Posterior vena cava (tissue), 2 donors: ENCODE measurements around the gene SLC43A3. TPM values are rescaled to one million over a fixed set of nuclear protein-coding genes. Genes with fewer than 3 reads are reported as not detected.

Source experiments
- DNase-seq: peaks from one replicate; pipeline ENCODE4 v3.0.0-alpha.2; 2020; ENCODE audit warnings: low spot score
- intact Hi-C, 2 donors: fragments of 100-400 bp; cut with DNase I; formaldehyde crosslinking; loops; one replicate each; pipeline versions ENCODE4 v1.14.1 to v1.14.2; 2022 to 2023
- long read RNA-seq, 2 donors: library from polyadenylated mRNA; unstranded; transcript quantifications; one replicate each; pipeline ENCODE4 v2.0.0, GENCODE V29; 2020 to 2021
- total RNA-seq, 2 donors: library from RNA; stranded (reverse); fragmentation: NEBNext Ultra II Directional; extraction: Animal tissue kit (Norgen Biotek cat#: 25700); gene quantifications; one replicate each; pipeline ENCODE4 v1.2.1, GENCODE V29; 2021
- donor health status: DM: yes; HTN: yes; CAD: no.
- donor health status: DM: yes; HTN: yes; CAD: no.

SLC43A3 gene
- 10 to 100 TPM; 72.6 to 84.7 TPM for total RNA-seq
- long read RNA-seq, donor 1, transcript SLC43A3-203 (14 exons, 2,617 nt), result major isoform, 19 of 54 reads
- long read RNA-seq, donor 1, partial matches to known transcripts, result 16 of 54 reads
- long read RNA-seq, donor 1, other reads (novel, unspliced or antisense), result 12 of 54 reads
- long read RNA-seq, donor 2, transcript SLC43A3-214 (13 exons, 2,207 nt), result minor isoform, 5 of 188 reads
- long read RNA-seq, donor 2, transcript SLC43A3-203 (14 exons, 2,617 nt), result major isoform, 80 of 188 reads
- long read RNA-seq, donor 2, partial matches to known transcripts, result 35 of 188 reads
- long read RNA-seq, donor 2, other reads (novel, unspliced or antisense), result 63 of 188 reads

DNA sequence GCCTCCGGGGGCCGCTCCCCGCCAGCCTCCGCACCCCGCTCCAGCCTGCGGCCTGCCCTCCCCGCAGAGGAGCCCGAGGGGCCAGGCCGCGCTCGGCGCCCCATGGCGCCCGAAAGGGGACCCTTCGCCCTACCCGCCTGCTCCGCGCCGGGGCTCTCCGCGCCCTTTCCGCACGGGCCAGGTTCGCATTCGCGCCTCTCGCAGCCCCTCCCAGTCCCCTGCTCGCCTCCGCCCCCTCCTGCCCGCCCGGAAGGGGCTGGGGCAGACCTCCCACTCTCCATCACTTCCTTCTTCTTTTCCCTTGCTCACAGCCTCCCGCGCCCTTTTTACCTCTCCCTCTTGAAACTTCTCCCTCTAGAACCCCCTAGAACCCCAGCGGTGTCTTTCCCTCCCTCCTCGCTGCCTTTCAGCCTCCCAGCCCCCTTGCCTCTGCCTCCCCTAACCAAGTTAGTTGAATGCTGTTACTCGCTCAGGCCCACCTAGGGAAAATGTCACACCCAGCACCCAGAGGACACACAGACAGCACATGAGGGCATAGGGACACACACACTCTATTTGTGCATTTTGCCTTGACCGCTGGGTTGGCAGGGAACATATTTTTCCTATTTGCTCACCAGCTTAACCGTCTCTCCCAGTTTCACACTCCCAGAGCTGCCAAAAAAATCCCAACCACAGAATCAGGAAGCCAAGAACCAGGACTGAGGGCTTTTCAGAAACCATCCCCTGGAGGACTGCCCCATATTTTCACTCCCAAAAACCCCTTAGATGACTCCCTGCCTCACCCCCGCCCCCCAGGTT lies at the start of gene SLC43A3:
Gene SLC43A3, minus strand, starts transcription at position 193 of the 798 bp plus-strand sequence. CDS start 949 bp downstream, outside the sequence.
- intact Hi-C loops, result no loop called here
- peak; percentile 94 for DNase-seq

DNA sequence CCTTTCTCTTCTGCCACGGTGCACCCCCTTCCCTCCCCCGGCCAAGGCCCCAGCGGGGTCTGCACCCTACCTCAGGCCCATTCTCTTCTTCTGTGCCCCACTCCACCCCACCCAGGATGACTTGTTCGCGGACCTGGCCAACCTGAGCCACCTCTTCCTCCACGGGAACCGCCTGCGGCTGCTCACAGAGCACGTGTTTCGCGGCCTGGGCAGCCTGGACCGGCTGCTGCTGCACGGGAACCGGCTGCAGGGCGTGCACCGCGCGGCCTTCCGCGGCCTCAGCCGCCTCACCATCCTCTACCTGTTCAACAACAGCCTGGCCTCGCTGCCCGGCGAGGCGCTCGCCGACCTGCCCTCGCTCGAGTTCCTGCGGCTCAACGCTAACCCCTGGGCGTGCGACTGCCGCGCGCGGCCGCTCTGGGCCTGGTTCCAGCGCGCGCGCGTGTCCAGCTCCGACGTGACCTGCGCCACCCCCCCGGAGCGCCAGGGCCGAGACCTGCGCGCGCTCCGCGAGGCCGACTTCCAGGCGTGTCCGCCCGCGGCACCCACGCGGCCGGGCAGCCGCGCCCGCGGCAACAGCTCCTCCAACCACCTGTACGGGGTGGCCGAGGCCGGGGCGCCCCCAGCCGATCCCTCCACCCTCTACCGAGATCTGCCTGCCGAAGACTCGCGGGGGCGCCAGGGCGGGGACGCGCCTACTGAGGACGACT lies 49.3 kb upstream of the SLC43A3 start:
- intact Hi-C loops, result no loop called here
- no peak for DNase-seq

DNA sequence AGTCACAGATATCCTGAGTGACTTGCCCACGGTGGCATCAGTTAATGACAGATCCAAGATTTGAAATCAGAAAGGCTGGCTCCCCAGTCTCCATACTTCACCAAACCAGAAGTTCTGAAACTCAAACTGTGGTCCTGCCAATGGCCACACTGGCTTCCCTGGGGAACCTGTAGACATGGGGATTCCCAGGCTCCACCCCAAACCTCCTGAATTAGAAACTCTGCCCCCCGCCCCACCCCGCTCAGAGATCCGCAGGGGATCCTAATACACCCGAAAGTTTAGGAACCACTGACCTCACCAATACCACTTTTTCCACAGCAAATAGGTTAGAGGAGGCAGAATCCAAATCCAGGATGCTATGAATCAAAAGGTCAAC lies 48.7 kb upstream of the SLC43A3 start:
- intact Hi-C loops, result no loop called here
- DNase-seq, result no peak

DNA sequence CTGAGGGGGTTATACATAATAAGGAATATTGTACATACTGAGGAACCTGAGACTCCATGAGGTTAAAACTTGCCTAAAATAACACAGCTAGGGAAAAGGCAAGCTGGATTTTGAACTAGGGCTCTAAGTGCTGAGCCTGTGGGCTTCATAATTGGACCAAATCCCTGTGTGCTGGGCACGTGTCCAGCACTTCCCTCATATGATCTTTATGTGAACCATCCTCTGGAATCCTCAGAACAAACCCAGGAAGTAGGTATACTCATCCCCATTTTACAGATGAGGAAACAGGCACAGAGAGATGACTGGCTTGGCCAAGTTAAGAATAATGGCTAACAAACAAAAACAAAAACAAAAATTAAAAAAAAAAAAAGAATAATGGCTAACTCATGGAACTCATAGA lies 48.3 kb upstream of the SLC43A3 start:
- DNase-seq, result no peak
- intact Hi-C loops, result no loop called here

DNA sequence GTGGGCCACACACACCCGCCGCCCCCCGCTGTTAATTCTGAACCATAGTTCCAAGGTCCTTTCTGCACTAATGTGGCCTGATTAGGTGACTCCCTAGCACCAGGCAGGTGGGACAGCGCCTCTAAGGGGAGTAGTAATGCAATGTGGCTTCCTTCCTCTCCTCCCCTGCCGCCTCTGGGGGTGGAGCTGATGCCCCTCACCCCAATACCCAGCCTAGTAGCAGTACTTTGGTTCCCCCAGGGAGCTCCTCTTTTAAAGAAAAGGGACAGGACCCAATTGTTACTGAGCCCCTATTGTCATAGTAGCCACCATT lies 47.8 kb upstream of the SLC43A3 start:
- no peak for DNase-seq
- intact Hi-C loops, result no loop called here

DNA sequence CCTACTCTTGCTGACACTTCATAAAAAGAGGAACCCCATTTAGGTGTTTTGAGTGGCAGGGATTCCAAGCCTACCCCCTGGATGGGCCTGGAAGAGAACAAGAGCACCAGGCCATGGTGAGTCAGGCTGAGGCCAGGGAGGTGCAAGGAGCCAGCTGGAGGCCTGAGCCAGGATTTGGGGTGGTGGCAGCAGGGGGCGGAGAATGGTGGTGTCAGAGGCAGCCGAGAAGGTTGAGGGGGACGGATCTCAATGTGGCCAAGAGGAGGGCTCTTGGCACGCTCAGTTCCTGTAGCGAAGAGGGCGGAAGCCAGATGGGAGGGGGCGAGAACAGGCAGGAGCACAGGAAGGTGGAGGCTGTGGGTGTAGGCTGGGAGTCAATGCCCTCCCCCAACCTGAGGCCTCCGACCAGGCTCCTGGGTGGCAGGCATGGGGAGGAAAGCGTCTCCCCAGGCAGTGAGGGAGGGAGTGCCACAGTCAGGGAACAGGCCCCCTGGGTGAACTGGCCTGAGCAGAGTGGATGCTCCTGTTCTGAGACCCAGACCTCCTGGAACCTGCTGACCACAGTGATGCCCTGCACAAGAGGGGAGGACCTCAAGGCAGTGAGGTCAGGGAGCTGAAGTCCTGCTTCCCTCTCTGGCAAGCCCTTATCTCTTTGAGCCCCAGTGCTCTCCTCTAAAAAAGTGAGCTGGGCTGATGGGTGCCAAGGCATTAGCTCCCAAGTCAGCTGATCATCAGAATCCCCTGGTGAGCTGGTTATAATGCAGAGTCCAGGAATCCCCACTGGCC lies 47.3 kb upstream of the SLC43A3 start:
- intact Hi-C loops, result no loop called here
- no peak for DNase-seq

DNA sequence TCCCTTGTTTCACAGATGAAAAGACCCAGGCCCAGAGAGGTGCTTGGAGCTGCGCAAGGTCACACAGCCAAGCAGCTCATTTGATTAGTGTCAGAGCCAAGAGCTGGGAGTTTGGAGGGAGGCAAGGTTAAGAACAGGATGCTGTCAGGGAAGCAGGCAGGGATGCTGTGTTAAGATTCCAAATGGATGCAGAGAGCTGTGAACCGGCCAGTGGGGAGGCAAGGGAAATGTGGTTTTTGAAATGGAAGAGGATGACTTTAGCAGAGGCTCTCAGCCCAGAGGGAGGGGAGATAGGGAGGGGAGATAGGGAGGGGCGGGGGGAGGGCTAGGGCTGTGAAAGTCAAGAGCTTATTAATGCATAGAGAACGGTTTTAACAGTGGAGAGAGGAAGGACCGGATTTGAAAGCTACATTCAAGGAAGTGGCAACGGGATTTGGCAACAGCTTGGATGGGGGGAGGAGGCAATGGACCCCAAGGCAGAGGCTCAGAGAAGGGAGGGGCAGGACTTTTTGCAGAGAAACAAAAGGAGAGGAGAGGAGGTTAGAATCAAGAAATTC lies 46.4 kb upstream of the SLC43A3 start:
- intact Hi-C loops, result no loop called here
- no peak for DNase-seq

DNA sequence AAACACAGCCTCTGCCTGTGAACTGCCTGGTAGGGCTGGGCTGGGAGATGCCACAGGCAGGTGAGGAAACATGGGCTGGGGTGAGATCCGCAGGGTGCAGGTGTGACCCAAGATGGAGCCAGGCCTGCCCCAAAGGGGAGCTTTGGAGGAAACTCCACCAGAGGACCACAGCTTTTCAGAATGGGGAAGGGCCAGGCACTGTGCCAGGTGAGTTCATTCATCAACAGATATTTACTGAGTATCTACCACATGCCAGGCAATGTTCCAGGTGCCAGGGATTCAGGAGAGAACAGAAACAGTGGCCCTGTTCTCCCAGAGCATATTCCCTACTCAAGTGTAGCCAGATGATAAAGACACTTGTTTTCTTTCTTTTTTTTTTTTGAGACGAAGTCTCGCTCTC lies 44.6 kb upstream of the SLC43A3 start:
- intact Hi-C loops, result no loop called here
- no peak for DNase-seq

DNA sequence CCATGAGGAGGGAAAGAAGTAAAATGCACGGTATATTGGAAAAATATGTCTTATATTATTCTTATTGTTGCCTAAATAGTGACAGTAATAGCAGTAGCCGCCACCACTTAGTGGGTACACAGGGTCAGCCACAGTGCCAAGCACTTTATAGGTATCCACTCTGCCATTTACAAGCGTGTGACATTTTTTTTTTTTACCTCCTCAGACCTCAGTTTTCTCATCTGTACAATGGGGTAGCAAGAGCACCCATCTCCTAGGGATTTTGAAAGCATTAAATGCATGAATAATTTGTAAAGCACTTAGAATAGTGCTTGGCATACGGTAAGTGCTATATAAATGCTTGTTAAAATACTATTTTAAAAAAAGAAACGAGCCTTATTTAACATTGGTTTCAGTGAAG lies 42.3 kb upstream of the SLC43A3 start:
- intact Hi-C loops, result loop anchor here in 1 of 2 donors (10.0 kb wide), 1 partner anchor 56 kb away; no protein-coding TSS in a partner anchor
- DNase-seq, result no peak

DNA sequence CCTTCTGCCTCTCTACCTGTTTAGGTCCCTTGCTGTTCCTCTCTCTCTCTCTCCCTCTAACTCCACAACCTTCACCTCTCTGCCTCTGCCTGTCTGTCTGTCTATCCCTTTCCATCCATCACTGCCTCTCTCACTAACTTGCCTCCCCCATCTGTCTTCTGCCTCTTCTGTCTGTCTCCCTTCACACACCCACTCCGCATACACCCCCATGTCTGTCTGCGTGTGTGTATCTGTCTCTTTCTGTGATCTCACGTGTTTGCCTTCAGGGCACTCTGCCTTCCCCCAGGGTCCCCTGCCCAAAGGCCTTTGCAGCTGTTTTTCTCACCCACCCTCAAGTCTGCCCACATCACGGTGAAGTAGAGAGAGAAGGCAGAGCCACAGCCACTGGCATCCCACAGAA lies 41.4 kb upstream of the SLC43A3 start:
- no peak for DNase-seq
- intact Hi-C loops, result loop anchor here in 1 of 2 donors (10.0 kb wide), 1 partner anchor 57 kb away; no protein-coding TSS in a partner anchor

DNA sequence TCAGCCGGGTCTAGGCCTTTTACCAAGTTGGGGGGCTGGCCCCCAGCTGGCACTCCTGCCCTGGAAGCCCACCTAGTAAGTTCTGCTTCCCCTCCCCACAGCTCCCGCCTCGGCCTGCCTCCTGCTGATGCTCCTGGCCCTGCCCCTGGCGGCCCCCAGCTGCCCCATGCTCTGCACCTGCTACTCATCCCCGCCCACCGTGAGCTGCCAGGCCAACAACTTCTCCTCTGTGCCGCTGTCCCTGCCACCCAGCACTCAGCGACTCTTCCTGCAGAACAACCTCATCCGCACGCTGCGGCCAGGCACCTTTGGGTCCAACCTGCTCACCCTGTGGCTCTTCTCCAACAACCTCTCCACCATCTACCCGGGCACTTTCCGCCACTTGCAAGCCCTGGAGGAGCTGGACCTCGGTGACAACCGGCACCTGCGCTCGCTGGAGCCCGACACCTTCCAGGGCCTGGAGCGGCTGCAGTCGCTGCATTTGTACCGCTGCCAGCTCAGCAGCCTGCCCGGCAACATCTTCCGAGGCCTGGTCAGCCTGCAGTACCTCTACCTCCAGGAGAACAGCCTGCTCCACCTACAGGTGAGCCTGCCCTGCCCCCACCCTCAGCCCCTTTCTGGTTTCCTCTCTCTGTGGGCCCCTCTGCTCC lies 40.7 kb upstream of the SLC43A3 start:
- DNase-seq, result no peak
- intact Hi-C loops, result loop anchor here in 1 of 2 donors (10.0 kb wide), 1 partner anchor 57 kb away; no protein-coding TSS in a partner anchor

DNA sequence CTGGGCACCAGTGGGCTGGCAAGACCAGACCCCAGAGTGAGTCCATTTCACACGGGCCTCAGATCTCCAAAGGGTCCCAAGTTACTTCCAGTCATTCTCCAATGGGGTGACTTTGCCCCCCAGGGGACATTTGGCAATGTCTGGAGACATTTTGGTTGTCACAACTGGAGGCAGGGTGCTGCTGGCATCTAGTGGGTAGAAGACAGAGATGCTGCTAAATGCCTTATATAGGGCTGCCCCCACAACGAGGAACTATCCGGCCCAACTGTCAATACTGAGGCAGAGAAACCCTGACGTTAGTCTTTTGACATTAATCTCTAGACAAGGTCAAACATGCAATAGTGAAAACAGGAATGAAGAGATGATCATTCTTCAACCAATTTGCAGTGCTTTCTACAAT lies 39.8 kb upstream of the SLC43A3 start:
- no peak for DNase-seq
- intact Hi-C loops, result loop anchor here in 1 of 2 donors (10.0 kb wide), 1 partner anchor 58 kb away; no protein-coding TSS in a partner anchor

DNA sequence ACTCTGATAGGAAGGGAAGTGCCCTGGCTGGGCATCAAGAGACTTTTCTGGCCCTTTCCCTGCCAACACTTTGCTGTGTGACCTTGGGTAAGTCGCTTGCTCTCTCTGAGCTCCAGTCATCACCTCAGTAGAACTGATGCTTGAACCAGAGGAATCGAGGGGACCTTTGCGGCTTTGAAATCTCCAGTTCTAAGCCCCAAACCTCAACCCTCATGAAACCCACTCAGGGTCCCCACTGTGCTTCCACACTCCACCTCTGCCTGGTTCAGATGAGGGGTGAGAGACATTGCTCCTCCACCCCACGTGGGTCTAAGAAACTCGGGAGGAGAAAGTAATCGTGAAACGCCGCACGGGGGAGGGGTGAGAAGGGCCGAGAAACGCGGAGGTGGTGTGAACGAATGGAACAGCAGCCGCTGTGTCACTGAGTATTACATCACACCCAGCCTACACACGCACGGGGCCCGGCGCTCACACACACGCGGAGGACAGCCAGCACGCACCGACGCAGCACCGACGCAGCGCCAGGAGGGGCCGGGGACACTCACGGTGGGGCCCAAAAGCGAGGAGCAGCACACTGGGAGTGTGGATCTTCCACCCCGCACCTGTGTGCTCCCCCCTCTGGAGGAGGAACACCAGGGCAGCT lies 37.7 kb upstream of the SLC43A3 start:
- intact Hi-C loops, result loop anchor here in 1 of 2 donors (10.0 kb wide), 1 partner anchor 60 kb away; no protein-coding TSS in a partner anchor
- DNase-seq, result no peak

DNA sequence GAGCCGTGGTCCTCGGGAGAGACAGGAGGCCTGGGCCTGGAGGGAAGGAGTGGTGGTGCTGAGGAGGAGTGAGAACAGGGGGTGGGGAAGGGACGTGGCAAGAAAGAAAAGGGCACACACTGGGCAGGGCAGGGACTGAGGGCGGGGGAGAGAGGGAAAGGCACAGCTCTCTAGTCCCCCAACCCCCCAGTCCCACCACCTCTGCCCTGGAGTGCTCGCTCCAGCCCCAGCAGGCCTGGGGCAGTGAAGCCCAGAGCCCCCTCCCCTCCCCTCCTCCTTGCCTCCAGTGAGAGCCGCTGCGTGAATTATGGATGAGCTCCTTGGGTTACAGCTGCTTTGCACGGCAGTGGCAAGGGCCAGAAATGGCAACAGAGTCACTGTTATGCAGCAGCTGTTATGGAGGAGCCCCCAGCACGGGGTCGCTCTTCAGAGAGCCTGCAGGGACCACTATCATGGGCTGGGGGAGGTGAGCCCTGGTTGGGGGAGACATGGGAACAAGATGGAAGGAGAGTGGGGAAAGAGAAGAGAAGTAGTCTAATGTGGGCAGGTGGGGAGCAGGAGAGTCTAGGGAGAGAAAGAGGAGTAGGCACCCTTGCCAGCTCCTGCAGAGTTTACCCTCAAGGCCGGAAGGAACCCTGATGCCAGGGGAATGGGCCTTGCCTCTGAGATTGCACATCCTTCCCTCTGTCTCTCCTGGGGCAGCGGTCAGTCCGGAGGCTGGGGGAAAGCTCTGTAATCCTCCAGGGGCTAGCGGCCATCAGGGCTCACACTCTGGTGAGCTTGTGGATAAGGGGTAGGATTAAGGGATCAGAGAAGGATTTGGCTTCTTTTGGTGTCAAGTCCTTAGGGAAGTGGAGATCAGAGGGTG lies 37.0 kb upstream of the SLC43A3 start:
- intact Hi-C loops, result loop anchor here in 1 of 2 donors (10.0 kb wide), 1 partner anchor 61 kb away; no protein-coding TSS in a partner anchor
- no peak for DNase-seq

DNA sequence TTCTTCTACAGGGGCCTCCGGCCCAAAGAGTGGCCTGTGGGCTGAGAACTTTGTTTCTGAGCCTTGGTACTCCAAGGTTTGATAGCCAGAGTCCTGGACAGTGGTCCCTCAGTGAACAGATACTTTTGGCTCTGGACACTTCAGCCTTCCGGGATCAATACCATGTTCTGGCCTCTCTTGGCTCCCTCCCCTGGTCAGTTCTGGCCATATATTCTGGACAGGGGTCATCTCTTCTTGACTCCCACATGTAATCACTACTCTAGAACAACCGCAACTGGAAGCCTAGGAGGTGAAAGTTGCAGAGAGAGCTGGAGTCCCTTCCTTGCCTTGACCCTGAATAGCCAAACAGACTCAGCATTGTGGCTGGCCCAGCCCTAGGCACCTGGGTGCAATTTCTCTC lies 35.7 kb upstream of the SLC43A3 start:
- DNase-seq, result no peak
- intact Hi-C loops, result loop anchor here in 1 of 2 donors (10.0 kb wide), 1 partner anchor 62 kb away; no protein-coding TSS in a partner anchor

DNA sequence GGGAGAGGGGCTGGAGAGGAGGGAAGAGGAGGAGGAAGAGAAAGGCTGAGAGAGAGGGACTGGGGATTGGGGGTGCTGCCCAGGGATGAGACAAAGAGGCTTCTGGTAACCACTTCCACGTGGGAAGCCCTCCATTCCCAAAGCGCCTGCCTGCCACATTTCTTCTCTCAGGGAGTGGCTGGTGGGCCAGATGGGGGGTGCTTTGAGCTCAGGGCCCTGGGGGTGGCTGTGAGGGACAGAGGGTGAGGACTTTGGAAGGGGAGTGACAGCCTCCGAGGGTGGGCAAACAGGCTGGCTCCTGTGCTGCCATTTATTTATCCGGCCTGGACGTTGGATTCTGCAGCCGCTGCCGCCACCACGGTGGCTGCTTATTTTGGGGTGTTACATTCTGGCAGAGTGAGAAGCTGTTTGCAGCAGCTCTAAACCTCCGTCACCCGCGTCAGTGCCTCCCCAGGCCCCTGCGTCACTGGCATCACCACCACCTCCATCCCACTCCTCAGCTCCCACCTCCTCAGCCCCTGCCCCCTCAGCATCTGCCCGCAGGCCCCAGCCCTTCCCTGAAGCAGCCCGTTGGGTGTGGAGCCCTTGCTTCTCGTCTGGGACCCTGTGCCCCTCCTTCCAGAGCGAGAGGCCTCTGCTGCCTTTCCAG lies 35.0 kb upstream of the SLC43A3 start:
- intact Hi-C loops, result loop anchor here in 1 of 2 donors (10.0 kb wide), 1 partner anchor 63 kb away; no protein-coding TSS in a partner anchor
- DNase-seq, result no peak
